Keratinocyte (primary cell): ENCODE data around the gene LRFN5.
"Not testable (repeated sequence)": the region's sequence is repeated elsewhere in the genome, so short reads cannot be mapped to it uniquely, and the experiment has no call there.

Experiments used
- CTCF ChIP-seq, 3 experiments: IDR thresholded peaks in 1 of 3; conservative IDR thresholded peaks in 1 of 3; optimal IDR thresholded peaks in 1 of 3; 2 replicates in 2 of 3; 3 replicates in 1 of 3; pipeline versions ENCODE3 to v1.5.1; 2011; ENCODE audit warnings: low read length in 3 of 3, mild to moderate bottlenecking in 3 of 3, moderate library complexity in 2 of 3, control low read depth in 1 of 3, inconsistent platforms in 1 of 3; ENCODE audit not compliant: insufficient read depth in 2 of 3; ENCODE audit errors: extremely low read depth in 1 of 3
- EZH2 ChIP-seq: IDR thresholded peaks from one replicate; pipeline ENCODE4 v1.6.1; 2012; ENCODE audit warnings: inconsistent platforms, mild to moderate bottlenecking, low read length, moderate library complexity

- TF ChIP-seq CTCF (optimal IDR thresholded peaks at IDR 0.05 in 1 of 3, IDR thresholded peaks at IDR 0.05 in 1 of 3, conservative IDR thresholded peaks at IDR 0.05 in 1 of 3; ENCODE audit: extremely low read depth in 1 of 3, insufficient read depth in 2 of 3, low read length in 3 of 3); EZH2: not testable (repeated sequence)
These were observed 6.8 kb upstream of the LRFN5 start for GRCh38 chr14:41599805-41600385.
